Heart left ventricle (tissue), 13 donors: ENCODE results near the gene PRPF6.

Source experiments
- POLR2A ChIP-seq, 2 donors: fragments of 450-650 bp; IDR thresholded peaks; one replicate each; pipeline ENCODE4 v1.6.1; 2017; ENCODE audit warnings: antibody characterized with exemption in 2 of 2, mild to moderate bottlenecking in 2 of 2, moderate library complexity in 2 of 2
- TF ChIP-seq, protein P1 (sequence below), 12 donors: fragments of 200-600 bp; sonication (generic) in 4 of 12; IDR thresholded peaks; one replicate each; pipeline versions ENCODE4 v1.5.0 to v1.8.0; 2018 to 2022; ENCODE audit warnings: antibody characterized with exemption in 12 of 12, mild to moderate bottlenecking in 5 of 12
- donor health status: ischemic (EF 13 %, LVEDD 7.1; RV severe dilation, severe dysfunction).
- donor health status: DM: no; HTN: yes; CAD: no.
- donor health status: DM: no; HTN: no; CAD: no.
- donor health status: ischemic (EF 25% LVEDD 6.9; RV normal size, moderate dysfunction).
- donor health status: ischemic (EF 25% LVEDD 5.7; RV mildly dilated, moderate dysfunction).
- donor health status: ischemic (EF 35%, LVEDD 5.7; RV mildly dilated, moderate dysfunction).
- donor health status: nonischemic (EF 11% LVEDD 7.7; RV severe dilation, severe dysfunction).
- donor health status: DM: yes; HTN: yes; CAD: no.
- donor health status: PGD.
- donor health status: ischemic (EF 29% LVEDD 5.4; RV normal size, mild dysfunction).
- donor health status: nonischemic (EF 23%, LVEDD 6.1; RV moderate dilation, normal function).

DNA sequence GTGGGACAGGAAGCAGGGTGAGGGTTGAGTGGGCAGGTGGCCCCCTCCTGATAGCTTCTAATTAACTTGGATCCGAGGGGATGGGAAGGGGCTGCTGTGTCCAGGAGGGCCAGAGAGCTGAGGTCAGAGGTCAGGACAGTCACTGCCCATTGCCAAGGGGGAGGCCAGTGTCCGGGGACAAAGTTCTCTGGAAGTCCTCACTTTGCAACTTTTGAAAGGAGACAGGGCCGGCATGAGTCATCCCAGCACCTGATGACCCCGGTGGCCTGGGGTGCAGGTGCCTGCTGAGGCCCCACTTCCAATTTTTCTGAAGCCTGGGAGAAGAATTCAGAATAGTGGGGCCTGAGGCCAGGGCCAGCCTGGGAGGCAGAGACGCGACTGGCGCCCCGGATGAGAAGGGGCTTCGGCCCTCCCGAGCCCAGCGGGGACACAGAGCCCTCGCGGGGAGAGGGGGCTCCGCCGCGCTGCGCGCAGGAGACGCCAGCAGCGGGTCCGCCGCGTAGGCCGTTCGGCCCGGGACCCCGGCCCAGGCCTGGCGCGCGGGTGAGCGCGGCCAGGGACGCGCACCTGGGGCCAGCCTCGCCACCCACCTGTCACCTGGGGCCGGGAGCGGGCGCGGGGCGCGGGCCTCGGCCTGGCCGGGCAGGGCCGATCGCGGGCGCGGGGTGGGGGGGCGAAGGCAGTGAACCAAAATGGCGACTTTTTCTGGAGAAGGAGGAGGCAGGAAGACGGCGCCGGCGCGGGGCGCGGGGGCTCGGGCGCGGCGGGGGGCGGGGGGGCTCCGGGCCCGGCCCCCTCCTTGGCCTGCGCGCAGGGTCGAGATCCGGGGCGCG is 11.8 kb upstream of the PRPF6 start:
- TF ChIP-seq, protein P1, sequence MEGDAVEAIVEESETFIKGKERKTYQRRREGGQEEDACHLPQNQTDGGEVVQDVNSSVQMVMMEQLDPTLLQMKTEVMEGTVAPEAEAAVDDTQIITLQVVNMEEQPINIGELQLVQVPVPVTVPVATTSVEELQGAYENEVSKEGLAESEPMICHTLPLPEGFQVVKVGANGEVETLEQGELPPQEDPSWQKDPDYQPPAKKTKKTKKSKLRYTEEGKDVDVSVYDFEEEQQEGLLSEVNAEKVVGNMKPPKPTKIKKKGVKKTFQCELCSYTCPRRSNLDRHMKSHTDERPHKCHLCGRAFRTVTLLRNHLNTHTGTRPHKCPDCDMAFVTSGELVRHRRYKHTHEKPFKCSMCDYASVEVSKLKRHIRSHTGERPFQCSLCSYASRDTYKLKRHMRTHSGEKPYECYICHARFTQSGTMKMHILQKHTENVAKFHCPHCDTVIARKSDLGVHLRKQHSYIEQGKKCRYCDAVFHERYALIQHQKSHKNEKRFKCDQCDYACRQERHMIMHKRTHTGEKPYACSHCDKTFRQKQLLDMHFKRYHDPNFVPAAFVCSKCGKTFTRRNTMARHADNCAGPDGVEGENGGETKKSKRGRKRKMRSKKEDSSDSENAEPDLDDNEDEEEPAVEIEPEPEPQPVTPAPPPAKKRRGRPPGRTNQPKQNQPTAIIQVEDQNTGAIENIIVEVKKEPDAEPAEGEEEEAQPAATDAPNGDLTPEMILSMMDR (IDR thresholded peaks at IDR 0.05): no peak
- TF ChIP-seq POLR2A (IDR thresholded peaks at IDR 0.05): no peak
